Vagina (tissue), 2 donors: ENCODE data around the gene USP21.

Source experiments
- POLR2A ChIP-seq, 2 donors: fragments of 450-650 bp; IDR thresholded peaks; one replicate each; pipeline ENCODE4 v1.6.1; 2017; ENCODE audit warnings: antibody characterized with exemption in 2 of 2, mild to moderate bottlenecking in 2 of 2, moderate library complexity in 2 of 2
- TF ChIP-seq, protein P1 (sequence below), 3 experiments: fragments of 450-650 bp in 2 of 3; fragments of 200-600 bp in 1 of 3; sonication (generic) in 1 of 3; IDR thresholded peaks; one replicate each; pipeline ENCODE4 v1.5.1; 2017 to 2019; ENCODE audit warnings: antibody characterized with exemption in 3 of 3, mild to moderate bottlenecking in 2 of 3, moderate library complexity in 2 of 3

DNA sequence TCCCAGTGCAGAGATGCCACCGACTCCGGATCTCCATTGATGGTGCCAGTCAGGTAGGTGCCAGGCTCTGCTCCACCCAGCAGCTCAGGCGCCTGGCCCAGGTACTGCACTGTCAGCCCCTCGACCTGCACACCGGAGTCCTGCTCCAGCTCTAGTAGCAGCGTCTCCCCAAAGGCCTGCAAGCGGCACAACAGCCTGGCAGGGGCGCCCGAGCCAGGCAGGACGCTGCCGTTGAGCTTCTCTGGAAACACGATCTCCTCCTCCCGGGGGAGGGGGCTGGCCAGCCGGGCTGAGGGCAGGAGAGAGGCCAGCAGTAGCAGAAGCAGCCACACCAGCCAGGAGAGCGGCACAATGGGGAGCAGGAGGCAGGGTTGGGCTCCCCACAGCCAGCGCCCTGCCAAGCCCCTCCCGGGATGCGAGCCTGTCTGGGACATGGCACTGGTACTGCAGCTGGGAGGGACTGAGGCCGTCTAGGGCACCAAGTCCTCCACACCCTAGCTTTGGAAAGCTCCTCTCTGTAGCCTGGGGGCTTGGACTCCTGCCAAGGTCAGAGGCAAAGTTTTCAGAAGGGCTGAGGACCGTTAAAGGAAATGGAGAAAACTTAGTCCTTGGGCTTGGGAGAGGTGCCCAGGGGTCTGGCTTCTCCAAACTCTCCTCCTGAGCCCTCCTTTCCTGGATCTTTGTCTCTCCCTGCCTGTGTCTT, 39.0 kb downstream of the USP21 start:
- no peak for TF ChIP-seq POLR2A (IDR thresholded peaks at IDR 0.05)
- TF ChIP-seq, protein P1, sequence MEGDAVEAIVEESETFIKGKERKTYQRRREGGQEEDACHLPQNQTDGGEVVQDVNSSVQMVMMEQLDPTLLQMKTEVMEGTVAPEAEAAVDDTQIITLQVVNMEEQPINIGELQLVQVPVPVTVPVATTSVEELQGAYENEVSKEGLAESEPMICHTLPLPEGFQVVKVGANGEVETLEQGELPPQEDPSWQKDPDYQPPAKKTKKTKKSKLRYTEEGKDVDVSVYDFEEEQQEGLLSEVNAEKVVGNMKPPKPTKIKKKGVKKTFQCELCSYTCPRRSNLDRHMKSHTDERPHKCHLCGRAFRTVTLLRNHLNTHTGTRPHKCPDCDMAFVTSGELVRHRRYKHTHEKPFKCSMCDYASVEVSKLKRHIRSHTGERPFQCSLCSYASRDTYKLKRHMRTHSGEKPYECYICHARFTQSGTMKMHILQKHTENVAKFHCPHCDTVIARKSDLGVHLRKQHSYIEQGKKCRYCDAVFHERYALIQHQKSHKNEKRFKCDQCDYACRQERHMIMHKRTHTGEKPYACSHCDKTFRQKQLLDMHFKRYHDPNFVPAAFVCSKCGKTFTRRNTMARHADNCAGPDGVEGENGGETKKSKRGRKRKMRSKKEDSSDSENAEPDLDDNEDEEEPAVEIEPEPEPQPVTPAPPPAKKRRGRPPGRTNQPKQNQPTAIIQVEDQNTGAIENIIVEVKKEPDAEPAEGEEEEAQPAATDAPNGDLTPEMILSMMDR (IDR thresholded peaks at IDR 0.05) = no peak
